IPS-11a (cell line): ENCODE measurements around the gene MAEA.
"Not testable (repeated sequence)": the region's sequence is repeated elsewhere in the genome, so short reads cannot be mapped to it uniquely, and the experiment has no call there.

Experiments used
- H3K4me3 ChIP-seq: one replicate; pipeline ENCODE4 v1.5.1; 2013; ENCODE audit warnings: low read depth, low read length, control low read depth

The MAEA gene

DNA sequence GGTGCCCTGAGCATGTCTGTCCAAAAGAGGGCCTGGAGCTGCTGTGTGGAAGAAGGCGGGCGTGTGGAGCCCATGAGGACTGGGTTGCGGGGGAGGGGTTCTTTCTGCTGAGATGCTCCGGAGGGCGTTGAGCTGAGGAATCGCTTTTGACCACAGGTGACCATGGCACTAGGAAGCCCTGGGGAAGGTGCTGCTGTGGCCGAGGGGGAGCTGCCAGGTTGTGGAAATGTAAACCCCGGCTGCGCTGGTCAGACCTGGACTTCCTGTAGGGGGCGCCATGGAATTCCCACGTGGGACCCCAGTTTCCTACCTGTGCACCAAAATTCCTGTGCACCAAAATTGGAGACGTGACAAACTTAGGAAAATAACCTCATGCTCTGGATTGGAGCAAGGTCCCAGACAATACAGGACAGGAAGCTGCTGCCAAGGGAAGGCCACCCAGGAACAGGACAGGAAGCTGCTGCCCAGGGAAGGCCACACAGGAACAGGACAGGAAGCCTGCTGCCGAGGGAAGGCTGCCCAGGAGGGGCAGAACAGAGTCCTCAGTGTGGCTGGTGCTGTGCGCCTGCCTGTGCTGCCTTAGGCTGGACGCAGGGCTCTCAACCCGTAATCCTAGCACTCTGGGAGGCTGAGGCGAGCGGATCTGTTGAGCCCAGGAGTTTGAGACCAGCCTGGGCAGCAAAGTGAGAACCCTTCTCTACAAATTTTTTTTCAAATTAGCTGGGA, 29.0 kb downstream of the MAEA start:
- H3K4me3 ChIP-seq, result no peak overlapping the region

DNA sequence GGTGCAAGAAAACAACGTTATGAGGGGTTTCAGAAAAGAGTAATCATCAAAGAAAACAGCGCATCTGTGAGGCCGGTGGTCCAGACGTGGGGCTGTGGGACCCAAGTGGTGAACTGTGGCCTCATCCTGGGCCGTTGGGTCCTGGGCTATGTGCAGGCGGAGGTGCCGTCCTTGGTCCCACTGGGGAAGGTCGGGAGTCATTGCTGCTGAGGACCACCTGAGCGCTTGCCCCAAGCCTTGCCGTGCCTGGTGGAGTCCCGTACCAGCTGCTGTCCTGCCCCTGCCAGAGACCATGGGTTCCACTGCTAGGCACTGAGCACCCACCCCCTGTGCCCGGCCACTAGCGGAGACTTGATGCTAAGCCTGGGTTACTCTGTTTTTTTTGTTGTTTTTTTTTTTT, 31.8 kb downstream of the MAEA start:
- no peak overlapping the region for H3K4me3 ChIP-seq

DNA sequence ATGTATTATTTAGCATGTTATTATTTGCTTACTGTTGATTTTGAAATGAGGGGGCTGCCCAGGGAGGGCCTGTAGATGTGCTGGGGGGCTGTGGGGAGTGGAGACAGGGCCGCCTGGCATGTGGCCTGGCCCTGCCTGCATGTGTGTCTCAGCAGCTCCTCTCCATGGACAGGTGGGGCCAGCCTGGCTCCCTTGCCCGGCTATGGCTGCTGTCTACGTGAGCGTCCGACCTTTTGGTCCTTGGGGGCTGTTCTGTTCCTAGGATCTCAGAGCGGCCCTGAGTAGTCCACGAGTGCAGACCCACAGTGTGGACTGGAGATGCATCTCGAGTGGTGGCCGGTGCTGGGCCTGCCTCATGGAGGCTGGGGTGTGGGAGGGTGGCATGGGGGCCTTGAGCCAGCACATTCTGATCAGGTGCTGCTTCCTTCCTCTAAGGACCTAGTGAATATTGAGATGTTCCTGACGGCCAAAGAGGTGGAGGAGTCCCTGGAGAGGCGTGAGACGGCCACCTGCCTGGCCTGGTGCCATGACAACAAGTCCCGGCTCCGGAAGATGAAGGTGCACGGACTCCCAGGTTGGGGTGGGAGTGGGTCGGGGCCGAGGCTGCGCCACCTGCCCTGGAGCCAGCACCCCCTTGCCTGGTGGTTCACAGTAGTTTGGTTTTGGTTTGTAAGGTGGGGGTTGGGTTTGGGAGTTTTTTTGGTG, 32.4 kb downstream of the MAEA start:
- H3K4me3 ChIP-seq, result no peak overlapping the region

DNA sequence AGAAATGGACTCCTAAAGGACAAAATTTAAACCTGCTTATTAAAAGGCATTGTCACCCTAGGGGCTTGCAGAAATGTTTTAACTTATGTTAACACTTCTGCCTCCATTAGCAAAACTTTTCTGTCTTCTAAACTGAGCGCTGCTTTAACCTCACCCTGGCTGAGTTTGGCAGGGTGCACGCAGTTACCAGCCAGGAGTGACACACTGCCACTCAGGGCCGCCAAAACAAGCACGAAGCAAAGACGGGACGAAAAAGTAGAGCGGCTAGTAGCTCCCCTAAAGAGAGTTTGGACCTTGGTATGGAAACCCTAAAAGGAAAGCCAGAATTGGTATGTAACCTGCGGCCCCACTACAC, 33.6 kb downstream of the MAEA start:
- H3K4me3 ChIP-seq, result no peak overlapping the region

DNA sequence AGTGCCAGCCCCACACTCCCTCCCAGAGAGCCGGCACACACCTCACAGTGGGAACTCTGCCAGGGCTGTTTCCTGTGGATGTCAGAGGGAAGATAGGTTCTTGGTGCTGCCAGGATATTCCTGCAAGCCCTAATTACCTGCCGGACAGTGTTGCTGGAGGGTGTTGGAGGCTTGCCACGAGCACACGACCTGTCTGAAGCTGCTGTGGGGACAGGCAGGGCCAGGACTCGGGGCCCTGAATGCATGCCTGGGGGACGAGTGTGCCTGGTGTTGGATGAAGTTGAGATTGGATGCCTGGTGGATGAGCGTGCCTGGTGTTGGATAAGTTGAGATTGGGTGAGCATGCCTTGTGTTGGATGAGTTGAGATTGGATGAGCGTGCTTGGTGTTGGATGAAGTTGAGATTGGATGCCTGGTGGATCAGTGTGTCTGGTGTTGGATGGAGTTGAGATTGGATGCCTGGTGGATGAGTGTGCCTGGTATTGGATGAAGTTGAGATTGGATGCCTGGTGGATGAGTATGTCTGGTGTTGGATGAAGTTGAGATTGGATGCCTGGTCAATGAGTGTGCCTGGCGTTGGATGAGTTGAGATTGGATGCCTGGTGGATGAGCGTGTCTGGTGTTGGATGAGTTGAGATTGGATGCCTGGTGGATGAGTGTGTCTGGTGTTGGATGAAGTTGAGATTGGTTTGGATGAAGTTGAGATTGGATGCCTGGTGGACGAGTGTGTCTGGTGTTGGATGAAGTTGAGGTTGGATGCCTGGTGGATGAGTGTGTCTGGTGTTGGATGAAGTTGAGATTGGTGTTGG, 34.1 kb downstream of the MAEA start:
- H3K4me3 ChIP-seq, result no peak overlapping the region

DNA sequence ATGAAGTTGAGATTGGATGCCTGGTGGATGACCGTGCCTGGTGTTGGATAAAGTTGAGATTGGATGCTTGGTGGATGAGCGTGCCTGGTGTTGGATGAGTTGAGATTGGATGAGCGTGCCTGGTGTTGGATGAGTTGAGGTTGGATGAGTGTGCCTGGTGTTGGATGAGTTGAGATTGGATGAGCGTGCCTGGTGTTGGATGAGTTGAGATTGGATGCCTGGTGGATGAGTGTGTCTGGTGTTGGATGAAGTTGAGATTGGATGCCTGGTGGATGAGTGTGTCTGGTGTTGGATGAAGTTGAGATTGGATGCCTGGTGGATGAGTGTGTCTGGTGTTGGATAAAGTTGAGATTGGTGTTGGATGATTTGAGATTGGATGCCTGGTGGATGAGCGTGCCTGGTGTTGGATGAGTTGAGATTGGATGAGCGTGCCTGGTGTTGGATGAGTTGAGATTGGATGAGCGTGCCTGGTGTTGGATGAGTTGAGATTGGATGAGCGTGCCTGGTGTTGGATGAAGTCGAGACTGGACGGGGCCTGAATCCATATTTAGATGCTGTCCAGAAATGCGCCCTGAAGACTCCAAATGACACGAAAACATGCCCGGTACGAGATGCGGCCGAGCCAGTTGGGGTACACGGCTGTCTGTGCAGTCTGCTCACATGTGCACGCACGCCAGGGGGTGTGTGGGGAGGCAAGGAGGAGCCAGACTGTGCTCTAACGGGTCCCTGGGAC, 34.9 kb downstream of the MAEA start:
- H3K4me3 ChIP-seq, result not testable (repeated sequence)

DNA sequence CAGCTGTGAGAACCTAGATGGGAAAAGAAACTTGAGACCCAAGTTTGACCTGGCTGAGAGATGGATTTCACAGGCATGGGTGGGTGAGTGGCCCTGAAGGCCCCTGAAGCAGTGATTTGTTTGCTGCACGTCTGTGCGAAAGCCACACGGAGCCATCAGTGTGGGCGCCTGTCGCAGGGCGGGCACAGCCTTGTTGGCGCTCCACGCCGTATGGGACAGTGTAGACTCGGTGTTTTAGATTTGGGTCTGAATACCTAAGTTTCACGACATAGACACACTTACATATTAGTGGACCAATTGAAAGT, 35.4 kb downstream of the MAEA start:
- H3K4me3 ChIP-seq, result no peak overlapping the region

DNA sequence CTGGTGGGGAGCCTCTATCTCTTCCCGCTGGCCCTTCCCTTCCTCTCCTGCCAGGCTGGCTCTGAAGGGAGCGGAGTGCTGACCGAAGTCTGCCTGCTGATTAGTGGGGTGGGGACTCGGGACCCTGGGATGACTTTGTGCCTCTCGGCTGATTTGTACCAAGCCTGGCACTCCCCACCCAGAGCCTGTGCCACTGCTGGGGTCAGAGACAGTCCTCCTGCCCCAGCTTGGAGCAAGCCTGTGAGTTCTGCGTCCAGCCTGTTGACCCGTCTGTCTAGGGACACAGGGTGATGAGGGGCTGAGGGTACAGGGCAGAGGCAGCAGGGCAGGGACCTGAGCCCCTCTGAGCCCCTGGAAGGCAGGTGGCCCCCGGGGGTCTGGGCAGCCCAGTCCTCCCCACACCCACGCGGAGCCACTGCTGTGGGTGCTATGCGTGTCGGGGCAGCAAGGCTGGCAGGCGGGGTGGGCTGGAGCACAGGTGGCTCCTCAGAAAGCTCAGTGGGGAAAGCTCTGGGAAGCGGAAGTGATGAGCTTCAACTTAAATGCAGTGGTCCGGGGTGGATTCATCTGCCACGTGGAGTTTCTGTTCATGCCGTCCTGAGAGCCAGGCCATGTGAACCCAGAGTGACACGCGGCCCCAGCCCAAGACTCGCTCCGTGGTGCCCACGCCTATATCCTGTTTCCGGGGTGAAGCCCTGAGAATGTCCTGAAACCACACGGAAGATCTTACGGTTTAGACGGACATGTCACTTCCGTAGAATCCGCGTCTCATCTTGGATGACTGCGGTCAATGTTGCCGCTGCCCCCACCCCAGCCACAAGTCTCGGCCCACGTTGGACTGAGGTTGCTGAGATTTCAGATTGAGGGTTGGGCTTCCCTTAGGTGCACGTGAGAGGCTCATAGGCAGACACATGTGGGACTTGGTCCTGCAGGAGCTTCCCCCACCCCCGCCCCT, 36.3 kb downstream of the MAEA start:
- H3K4me3 ChIP-seq, result no peak overlapping the region

DNA sequence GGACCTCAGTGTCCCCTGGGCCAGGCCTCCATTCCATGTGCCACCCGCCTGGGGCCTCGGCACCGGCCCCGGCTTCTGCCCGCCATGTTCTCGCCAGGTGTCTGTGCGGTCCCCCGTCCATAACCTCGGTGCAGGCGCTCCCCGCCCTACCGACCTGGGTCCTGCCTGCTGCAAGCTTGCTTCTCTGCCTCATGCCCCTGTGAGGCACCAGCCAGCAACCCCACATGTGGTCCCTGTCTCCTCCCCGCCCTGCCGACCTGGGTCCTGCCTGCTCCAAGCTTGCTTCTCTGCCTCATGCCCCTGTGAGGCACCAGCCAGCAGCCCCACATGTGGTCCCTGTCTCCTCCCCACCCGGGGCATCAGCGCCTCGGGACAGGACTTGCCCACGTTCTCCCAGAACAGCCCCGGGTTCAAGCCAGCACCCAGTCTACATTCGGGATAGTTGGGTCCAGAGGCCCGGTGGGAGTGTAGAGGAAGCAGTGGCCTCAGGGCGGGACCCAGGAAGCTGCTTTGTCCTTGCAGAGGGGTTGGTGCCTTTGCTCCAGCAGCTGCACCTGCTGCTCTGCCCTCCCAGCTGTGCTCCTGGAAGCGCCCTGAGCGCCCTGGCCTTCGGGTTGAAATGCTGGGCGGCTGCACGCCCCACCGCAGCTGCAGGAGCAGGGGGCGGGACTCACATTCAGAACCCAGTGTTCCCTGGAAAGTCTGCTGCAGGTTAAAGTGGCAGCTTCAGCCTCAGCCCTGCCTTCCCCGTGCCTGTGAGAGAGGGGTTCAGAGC, 37.2 kb downstream of the MAEA start:
- no peak overlapping the region for H3K4me3 ChIP-seq

DNA sequence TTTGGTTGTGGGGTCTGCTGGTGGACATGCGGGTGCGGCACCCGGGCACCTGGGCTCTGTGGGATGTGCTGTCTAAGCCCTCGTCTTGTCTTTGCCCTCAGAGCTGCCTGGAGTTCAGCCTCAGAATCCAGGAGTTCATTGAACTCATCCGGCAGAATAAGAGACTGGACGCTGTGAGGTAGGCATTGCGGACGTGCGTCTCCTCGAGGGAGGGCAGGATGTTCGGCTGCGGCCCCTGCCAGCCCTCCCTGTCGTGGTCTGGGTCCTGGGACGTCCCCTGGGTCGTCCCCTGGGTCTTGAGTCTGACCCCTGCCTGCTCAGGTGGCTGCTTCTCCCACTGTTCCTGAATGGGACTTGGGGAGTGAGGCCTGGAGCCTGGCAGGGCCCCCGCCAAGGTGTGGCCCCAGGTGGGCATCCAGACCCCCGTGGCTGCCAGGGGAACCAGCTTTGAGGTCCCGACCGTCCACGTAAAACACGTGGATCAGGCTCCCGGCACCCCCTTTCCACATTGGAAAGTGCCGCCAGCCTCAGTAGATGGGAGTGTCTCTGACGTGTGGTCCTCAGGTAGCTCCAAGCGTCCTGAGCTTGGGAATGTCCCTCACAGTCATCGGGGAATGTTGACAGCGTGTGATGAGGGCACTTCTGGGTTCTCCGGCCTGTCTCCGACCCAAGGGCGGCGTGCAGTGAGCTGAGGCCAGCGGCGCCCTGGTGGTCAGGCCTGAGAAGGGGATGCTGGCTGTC, 38.0 kb downstream of the MAEA start:
- no peak overlapping the region for H3K4me3 ChIP-seq

DNA sequence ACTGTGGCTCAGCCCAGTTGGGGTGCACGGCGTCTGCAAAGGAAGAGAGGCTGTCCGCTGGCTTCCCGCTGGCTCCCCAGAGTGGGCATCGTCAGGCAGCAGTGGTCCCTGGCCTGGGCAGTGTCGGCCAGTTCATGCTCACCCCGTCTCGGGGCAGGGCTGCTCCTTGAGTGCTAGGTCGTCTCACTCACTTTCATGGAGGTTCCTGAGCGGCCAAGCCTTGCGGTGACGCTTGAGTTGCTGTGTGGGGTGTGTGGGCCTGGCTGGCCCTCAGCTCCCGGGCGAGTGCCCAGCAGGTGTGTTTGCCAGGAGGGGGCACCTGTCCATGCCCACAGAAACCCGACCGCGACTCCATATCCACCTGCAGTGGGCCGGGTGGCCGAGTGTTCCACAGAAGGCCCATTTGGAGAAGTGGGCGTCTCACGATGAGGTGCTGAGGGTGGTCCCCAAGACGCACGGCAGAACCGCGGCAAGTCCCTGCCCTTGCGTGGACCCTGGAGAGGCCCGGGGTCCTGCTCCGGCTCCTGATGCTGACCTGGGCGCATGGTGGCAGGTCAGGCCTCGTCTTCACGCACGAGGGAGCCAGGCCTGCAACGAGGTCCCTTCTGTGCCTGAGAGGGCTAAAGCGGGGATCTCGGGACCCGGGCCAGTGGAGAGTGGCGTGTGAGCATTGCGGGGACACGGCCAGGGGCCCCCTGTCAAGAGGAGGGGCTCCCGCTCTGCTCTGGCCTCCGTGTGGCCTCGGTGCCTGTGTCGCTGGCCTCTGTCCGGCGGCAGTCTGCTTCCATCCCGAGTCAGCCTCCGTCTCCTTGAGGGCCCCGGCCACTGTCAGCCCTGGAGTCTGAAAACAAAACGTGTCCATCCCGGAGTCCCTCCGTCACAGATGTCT, 38.8 kb downstream of the MAEA start:
- H3K4me3 ChIP-seq, result no peak overlapping the region

DNA sequence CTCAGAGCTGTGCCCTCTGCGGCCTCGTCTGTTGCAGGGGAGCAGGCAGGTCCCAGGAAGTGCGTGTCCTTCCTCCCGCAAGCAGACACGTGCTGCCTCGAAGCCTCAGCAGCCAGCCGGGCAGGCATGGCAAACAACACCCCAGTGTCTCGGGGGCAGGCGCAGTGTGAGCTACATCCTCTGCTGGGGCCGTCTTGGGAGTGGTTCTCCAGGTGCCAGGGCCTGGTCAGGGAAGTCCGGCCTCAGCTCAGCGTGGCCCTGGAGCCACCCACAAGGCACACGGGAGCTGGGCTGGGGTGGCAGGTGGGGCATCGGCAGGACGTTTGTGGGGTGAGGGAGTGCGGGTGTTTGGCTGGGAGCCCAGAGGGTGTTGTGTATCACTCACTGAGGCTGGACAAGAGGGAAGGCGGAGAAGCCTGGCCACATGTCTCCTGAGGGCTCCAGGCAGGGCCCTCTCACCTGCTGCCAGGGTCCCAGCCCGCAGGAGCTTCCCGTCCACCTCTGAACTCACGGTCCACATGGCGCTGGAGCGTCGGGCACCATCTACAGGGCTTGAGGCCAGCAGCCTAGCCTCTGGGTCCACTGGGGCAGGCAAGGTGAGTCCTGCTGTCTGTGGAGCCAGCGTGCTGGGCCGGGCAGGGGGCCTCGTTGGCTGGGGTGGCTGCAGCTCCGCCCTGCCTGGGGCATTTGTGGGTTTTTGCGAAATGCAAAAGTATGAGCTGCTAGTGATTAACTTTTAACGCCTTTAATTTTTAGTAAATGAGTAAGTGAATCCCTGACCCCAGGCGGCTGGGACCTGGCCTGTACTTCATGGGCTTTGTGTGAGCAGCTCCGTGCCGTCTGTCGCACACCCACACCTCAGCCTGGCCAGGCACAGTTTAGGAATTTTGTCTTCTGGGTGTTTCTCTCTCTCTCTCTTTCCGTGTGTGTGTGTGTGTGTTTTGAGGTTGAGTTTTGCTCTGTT, 40.0 kb downstream of the MAEA start:
- H3K4me3 ChIP-seq, result no peak overlapping the region

DNA sequence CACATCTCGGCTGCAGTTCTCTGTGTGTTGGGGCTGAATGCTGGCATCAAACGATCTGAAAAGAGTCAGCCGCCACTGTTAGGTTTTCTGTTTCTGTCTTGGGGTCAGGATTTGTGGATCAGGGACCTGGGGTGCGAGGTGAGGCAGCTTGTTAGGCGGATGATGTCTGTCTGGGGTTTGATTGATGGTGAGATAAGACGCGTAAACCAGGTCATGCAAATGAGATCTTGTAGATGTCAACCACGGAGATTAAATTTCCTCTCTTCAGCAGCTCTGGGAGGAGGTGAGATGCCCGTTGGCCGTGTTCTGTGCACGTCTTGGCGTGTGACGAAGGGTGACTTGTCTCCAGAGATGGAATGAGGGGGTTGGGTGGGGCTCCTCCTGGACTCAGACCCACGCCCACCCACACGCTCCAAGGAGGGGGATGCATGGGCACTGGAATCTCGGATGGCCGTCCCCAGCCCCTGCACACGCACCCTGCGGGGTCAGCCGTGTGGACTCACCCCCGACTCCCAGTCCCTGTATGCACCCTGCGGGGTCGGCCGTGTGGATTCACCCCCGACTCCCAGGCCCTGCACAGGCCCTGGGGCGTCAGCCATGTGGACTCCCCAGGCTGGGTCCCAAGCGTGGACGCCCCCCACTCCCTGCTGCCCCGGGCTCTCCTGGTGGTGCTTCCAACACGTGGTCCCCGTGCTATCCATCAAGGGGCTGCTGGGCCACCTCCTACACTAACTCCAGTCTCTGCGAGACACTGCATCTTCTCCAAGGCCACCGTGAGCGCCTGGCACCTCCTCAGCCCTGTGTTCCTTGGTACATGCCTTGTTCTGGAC, 41.3 kb downstream of the MAEA start:
- H3K4me3 ChIP-seq, result no peak overlapping the region

DNA sequence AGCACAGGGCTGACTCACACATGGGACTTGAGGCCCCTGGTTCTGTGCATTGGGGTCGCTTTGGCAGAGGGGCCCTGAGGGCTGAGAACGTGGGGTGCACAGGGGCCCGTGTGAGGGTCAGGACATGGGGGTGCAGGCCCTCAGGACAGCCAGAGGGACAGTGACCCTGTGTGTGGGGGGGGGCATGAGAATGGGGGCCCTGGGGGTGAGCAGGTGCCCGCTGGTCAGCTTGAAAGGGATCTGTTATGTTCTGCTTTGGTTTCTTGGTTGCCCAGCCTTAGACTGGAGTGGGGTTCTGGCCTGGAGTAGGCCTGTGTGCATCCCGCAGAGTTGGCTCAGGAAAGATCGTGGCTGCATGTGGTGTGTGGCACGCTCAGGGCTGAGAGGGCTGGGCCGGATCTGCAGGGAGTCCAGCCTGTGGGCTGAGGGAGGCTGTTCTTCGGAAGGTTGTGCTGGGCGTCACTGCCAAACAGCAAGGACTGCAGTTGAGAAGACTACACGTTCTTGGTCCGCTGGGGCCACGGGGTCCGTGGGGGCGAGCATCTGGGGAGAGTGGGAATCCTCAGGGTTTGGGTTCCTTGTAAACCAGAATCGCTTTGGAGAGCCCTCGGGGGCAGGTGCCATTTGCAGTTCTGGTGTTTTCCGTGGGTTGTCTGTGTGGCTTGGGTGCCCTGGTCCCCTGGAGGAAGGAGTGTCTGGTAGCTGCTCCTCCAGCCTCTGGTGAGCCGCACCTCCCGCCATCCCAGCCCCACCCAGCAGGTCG, 42.1 kb downstream of the MAEA start:
- no peak overlapping the region for H3K4me3 ChIP-seq

DNA sequence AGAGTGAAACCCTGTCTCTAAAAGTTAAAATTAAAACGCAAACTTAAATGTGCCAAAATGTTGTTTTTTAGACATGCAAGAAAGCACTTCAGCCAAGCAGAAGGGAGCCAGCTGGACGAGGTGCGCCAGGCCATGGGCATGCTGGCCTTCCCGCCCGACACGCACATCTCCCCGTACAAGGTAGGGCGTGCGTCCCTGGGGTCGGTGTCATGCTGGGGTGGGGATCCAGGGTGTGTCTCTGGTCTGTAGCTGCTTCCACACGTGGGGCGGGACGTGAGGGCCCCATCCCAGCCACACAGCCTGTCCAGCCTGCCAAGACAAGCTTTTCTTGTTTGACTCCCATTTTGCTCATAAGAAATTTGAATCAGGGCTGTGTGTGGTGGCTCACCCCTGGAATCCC, 43.0 kb downstream of the MAEA start:
- H3K4me3 ChIP-seq, result no peak overlapping the region
